PC-9 (cell line): Measurements from ENCODE around the gene FIBCD1.

Experiments used
- EZH2 ChIP-seq: fragments of 200-600 bp; sonication (generic); IDR thresholded peaks from 2 replicates; pipeline ENCODE4 v1.8.0; 2017; ENCODE audit warnings: antibody characterized with exemption, low read depth
- TF ChIP-seq, protein P1 (sequence below): fragments of 200-600 bp; sonication (generic); conservative IDR thresholded peaks from 2 replicates; pipeline ENCODE4 v1.6.1; 2017; ENCODE audit warnings: mixed run types, antibody characterized with exemption, mild to moderate bottlenecking, moderate library complexity

DNA sequence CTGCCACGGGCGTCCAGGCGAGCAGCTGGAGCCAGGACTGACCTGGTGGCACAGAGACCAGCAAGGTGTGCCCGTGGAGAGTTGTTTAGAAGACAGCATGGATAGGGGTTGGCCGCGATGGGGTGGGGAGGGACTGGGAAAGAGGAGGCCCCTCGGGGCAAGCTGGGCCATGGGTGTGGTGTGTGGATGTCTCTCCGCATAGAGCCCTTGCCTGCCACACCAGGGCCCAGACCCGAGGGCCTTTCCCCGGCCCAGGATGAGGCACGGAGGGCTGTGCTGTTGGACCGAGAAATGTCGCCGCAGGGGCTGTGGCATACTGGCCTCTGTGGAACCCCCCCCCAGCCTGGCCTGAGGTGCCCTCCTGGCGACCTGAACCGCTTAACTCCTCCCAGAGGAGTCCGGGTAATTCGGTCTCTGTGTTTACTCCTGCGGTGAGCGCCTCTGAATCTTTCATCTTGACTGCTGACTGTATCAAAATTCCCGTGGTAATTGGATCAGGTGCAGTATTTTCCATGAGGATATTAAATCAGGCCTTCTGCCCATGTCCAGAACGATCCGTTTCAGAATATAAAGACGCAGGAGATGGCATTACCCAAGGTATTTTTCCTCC lies 47.4 kb upstream of the FIBCD1 start:
- TF ChIP-seq, protein P1, sequence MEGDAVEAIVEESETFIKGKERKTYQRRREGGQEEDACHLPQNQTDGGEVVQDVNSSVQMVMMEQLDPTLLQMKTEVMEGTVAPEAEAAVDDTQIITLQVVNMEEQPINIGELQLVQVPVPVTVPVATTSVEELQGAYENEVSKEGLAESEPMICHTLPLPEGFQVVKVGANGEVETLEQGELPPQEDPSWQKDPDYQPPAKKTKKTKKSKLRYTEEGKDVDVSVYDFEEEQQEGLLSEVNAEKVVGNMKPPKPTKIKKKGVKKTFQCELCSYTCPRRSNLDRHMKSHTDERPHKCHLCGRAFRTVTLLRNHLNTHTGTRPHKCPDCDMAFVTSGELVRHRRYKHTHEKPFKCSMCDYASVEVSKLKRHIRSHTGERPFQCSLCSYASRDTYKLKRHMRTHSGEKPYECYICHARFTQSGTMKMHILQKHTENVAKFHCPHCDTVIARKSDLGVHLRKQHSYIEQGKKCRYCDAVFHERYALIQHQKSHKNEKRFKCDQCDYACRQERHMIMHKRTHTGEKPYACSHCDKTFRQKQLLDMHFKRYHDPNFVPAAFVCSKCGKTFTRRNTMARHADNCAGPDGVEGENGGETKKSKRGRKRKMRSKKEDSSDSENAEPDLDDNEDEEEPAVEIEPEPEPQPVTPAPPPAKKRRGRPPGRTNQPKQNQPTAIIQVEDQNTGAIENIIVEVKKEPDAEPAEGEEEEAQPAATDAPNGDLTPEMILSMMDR: no peak
- TF ChIP-seq EZH2: no peak
